Measurements from ENCODE around the gene SRGAP2.
"Not testable (repeated sequence)": the region's sequence is repeated elsewhere in the genome, so short reads cannot be mapped to it uniquely, and the experiment has no call there.

SRGAP2 gene

DNA sequence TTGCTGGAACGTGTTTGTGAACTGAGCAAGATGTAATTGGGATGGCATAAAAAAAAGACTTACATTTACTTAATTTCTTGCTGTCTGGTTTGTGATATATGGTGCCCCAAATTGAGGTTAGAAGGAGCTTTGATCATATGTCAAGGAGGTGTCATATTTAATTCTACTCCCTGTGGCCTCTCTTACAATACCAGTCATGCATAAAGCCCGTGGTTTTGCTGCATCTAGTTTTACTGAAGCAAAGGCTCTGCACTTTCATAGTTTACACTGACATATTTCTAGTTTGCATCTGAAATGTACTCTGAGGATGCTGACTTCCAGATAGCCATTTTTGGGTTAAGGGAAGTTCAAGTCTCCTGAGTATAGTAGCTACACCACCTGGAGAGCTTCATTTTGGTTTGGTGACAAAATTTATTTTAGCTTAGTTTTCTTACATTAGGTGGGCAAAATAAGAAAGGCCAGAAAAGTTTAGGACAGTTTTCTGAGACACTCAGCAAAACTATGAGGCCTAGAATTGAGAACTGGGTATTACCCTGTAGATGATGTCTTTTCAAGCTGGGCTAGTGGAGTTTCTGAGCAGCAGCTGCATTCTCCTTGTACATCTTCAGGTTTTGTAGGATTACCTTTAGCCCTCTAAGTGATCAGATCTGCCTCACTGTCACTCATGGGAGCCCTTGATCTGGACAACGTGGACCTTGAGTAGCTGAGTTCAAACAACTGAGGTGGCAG is 47.8 kb downstream of the SRGAP2 start:
- not testable (repeated sequence) for DNase-seq (ENCODE audit: low spot score)

DNA sequence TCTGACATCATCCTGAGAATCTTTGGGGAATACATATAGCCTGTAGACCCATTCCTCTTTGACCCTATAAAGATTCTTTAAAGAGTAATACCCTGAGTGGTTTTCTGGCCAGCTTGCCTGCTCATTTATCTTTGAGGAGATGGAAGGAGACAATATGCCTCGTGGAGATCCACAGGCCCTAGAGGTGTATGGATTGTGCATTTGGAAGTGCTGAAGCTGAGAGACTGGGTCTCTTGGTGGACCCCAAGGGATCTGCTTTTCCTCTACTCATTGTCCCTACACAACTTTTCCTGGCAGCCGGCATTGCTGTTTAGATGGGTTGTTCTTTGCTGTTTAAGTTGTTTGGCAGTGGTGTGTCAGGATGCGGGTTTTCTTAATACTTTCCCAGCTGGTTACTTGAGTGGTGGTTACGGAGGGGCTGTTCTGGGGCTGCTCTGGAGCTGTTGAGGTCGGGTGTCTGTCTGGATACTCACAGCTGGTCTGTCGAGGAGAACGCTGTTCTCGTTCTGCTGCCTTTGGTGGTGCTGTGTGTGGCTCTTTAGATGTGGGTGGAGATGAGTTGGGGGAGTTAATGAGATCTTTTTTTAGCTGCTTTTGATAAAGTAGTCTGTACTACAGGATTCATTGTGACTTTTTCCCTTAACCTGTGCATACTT is 49.5 kb downstream of the SRGAP2 start:
- DNase-seq (ENCODE audit: low spot score), result not testable (repeated sequence)
